ENCODE results near the gene HNRNPR.

GRCh38 chr1:23356471-23357137, 12.5 kb upstream of the HNRNPR start:
- TF ChIP-seq CTCF (IDR thresholded peaks at IDR 0.05) (no peak), EZH2 (IDR thresholded peaks at IDR 0.05; ENCODE audit: borderline replicate concordance, insufficient read depth, low read depth, low read length, poor library complexity, severe bottlenecking) (no peak)

Measured in B cell (primary cell).